ENCODE results near the gene GPR158.

Gene GPR158, protein sequence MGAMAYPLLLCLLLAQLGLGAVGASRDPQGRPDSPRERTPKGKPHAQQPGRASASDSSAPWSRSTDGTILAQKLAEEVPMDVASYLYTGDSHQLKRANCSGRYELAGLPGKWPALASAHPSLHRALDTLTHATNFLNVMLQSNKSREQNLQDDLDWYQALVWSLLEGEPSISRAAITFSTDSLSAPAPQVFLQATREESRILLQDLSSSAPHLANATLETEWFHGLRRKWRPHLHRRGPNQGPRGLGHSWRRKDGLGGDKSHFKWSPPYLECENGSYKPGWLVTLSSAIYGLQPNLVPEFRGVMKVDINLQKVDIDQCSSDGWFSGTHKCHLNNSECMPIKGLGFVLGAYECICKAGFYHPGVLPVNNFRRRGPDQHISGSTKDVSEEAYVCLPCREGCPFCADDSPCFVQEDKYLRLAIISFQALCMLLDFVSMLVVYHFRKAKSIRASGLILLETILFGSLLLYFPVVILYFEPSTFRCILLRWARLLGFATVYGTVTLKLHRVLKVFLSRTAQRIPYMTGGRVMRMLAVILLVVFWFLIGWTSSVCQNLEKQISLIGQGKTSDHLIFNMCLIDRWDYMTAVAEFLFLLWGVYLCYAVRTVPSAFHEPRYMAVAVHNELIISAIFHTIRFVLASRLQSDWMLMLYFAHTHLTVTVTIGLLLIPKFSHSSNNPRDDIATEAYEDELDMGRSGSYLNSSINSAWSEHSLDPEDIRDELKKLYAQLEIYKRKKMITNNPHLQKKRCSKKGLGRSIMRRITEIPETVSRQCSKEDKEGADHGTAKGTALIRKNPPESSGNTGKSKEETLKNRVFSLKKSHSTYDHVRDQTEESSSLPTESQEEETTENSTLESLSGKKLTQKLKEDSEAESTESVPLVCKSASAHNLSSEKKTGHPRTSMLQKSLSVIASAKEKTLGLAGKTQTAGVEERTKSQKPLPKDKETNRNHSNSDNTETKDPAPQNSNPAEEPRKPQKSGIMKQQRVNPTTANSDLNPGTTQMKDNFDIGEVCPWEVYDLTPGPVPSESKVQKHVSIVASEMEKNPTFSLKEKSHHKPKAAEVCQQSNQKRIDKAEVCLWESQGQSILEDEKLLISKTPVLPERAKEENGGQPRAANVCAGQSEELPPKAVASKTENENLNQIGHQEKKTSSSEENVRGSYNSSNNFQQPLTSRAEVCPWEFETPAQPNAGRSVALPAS (N-terminal part only)

DNA sequence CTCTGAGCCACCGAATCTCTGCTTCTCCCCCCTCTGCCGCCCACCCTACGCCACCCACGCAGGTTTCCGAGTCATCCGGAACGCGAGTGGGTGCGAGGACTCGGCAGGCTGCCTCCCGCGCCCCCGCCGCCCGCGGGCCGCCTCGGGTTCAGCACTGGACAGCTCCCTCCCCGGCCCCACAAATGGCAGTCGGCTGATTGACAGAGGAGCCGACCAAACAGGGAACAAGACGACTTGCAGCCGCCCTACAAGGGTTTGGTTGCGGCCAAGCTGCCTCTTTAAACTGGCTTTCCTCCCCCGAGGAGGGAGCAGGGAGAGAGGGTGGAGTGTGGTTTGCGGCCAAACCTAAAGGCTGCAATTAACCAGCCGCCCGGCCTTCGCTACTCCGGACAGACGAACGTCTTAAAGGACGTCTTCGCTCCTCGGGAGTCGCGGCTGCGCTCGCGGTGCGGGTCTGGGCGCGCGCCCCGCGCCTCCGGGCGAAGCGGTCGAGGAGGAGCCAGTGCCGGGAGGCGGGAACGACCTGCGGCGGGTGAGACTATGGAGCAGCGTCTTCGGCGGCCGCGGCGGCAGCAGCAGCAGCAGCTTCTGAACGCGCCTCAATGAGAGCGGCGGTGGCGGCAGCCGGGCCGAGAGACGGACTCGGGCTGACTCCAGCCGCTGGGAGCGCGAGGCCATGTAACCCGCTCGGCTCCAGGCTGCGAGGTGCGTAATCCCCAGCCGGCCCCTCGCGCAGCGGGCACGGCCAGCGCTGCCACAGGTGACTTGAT is at the start of gene GPR158:
GPR158 (plus strand) TSS at position 541 of the 770 bp plus-strand sequence. CDS start 420 bp downstream, outside the sequence.
- TF ChIP-seq, protein P1, sequence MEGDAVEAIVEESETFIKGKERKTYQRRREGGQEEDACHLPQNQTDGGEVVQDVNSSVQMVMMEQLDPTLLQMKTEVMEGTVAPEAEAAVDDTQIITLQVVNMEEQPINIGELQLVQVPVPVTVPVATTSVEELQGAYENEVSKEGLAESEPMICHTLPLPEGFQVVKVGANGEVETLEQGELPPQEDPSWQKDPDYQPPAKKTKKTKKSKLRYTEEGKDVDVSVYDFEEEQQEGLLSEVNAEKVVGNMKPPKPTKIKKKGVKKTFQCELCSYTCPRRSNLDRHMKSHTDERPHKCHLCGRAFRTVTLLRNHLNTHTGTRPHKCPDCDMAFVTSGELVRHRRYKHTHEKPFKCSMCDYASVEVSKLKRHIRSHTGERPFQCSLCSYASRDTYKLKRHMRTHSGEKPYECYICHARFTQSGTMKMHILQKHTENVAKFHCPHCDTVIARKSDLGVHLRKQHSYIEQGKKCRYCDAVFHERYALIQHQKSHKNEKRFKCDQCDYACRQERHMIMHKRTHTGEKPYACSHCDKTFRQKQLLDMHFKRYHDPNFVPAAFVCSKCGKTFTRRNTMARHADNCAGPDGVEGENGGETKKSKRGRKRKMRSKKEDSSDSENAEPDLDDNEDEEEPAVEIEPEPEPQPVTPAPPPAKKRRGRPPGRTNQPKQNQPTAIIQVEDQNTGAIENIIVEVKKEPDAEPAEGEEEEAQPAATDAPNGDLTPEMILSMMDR (conservative IDR thresholded peaks at IDR 0.05; ENCODE audit: low read length), result no peak
- peak; percentile 92 for DNase-seq (ENCODE audit: low read depth)
- H3K4me3 ChIP-seq (ENCODE audit: low read length), result peak within 1 kb of the TSS; percentile 61

- TF ChIP-seq, protein P1 (conservative IDR thresholded peaks at IDR 0.05; ENCODE audit: low read length), result no peak
- no peak overlapping the region for H3K4me3 ChIP-seq (ENCODE audit: low read length)
- no peak for DNase-seq (ENCODE audit: low read depth)
These were observed 49.6 kb upstream of the GPR158 start for GRCh38 chr10:25125201-25125611.

DNA sequence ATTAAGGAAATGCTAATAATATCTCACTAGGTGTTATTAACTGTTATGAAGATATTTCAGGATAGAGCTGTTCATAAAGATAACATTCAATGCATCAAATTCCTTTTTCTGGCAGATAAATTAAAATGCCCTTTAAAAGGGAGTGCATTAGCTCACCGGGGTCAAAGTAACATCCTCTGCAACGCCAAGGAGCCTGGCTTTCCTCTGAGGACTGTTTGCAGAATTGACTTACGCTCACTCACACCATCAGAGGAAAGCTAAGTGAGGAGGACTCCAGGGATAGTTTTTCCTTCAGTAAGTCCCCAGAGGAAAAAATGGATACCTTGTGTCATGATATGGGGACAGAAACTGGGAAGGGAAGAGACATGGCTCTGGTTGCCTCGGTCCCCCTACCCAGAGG is 45.2 kb upstream of the GPR158 start:
- DNase-seq (ENCODE audit: low read depth), result no peak
- TF ChIP-seq, protein P1 (conservative IDR thresholded peaks at IDR 0.05; ENCODE audit: low read length), result no peak
- no peak overlapping the region for H3K4me3 ChIP-seq (ENCODE audit: low read length)

GRCh38 chr10:25130906-25131305 is 43.9 kb upstream of the GPR158 start:
- peak; percentile 68 for DNase-seq (ENCODE audit: low read depth)
- TF ChIP-seq, protein P1 (conservative IDR thresholded peaks at IDR 0.05; ENCODE audit: low read length), result no peak

DNA sequence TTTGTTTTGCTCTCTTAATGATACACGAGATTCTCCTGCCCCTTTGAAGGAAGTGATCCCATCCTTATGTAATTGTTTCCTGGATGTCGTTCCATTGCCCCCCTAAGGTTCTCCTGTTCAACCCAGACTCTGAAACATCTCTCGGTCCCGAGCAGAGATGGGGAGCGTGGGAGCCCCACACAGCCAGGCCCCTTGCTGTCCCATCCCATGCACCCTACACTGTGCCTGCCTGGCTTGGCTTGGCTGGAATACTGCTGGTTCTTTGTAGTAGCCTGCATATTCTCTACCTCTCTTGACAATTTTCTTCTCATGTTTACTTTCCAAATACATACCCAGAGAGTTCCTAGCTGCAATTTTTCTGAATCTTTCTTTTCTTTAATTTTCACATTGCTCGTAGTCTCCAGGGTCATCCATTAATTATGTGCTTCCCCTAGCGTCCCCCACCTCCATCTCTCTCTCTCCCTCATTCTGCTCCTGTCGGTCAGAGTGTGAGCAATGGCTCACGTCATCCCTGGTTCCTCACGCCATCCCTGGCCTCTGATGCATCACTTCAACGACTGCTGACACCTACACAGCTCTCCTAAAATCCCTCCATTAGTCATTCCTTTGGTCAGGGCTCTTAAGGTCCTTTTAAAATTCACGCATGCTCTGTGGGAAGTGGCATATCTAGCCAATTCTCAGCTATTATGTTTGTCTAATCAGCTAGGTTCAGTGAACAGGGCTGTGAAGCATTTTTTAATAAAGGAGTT is 32.5 kb upstream of the GPR158 start:
- H3K4me3 ChIP-seq (ENCODE audit: low read length), result no peak overlapping the region
- TF ChIP-seq, protein P1 (conservative IDR thresholded peaks at IDR 0.05; ENCODE audit: low read length), result no peak
- DNase-seq (ENCODE audit: low read depth), result no peak

More at GRCh38 chr10:25130906-25131305, 43.9 kb upstream of the GPR158 start:
- no peak overlapping the region for H3K4me3 ChIP-seq (ENCODE audit: low read length)

DNA sequence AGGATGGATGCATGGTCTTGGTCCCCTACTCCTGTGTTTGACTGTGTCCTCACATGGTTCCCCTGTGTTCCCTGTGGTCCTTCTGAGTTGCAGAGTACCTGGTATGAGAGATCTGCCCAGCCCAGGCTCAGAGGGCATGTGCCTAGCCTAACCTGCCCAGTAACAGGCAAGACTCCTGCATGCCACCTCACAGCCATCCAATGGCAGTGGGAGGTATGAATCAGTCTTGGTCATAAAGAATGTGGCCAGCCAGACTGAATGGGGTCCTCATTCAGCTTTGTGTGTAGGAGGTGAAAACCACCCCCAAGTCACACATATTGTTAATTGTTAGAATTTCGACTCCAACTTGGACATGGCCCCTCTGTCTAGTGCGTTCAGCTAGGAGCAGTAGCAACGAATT is 17.2 kb upstream of the GPR158 start:
- no peak for DNase-seq (ENCODE audit: low read depth)
- TF ChIP-seq, protein P1 (conservative IDR thresholded peaks at IDR 0.05; ENCODE audit: low read length), result no peak
- H3K4me3 ChIP-seq (ENCODE audit: low read length), result no peak overlapping the region

All from AG10803 (cell line).